SJSA1 (cell line): ENCODE data around the gene MARCHF9. TPM values are rescaled to one million over a fixed set of nuclear protein-coding genes. Genes with fewer than 3 reads are reported as not detected.
A peak's percentile ranks its signal among the peaks of the same experiment; 100 is the strongest.
"Not testable (repeated sequence)": the region's sequence is repeated elsewhere in the genome, so short reads cannot be mapped to it uniquely, and the experiment has no call there.

Experiments
- DNase-seq, 2 experiments: peaks; one replicate each; pipeline ENCODE4 v3.0.0-alpha.2; 2015 to 2020; ENCODE audit warnings: low spot score in 2 of 2, low read depth in 1 of 2
- H3K27ac ChIP-seq: fragments of 250-450 bp; sonication (Bioruptor Pico); 2 replicates; pipeline ENCODE4 v1.5.1; 2020; ENCODE audit warnings: mild to moderate bottlenecking, moderate library complexity
- H3K27me3 ChIP-seq: fragments of 250-450 bp; sonication (Bioruptor Pico); replicated peaks from 2 replicates; pipeline ENCODE4 v1.5.1; 2020; ENCODE audit warnings: mild to moderate bottlenecking, moderate library complexity
- H3K36me3 ChIP-seq: fragments of 250-450 bp; sonication (Bioruptor Pico); 2 replicates; pipeline ENCODE4 v1.5.1; 2020; ENCODE audit warnings: mild to moderate bottlenecking
- H3K4me1 ChIP-seq: fragments of 250-450 bp; sonication (Bioruptor Pico); replicated peaks from 2 replicates; pipeline ENCODE4 v1.6.1; 2021; ENCODE audit warnings: mild to moderate bottlenecking
- H3K4me3 ChIP-seq: fragments of 250-450 bp; sonication (Bioruptor Pico); 2 replicates; pipeline ENCODE4 v1.5.1; 2020; ENCODE audit warnings: mild to moderate bottlenecking
- H3K9me3 ChIP-seq: fragments of 250-450 bp; sonication (Bioruptor Pico); replicated peaks from 2 replicates; pipeline ENCODE4 v1.5.1; 2020; ENCODE audit warnings: mild to moderate bottlenecking
- total RNA-seq: library from RNA; depleted of rRNA; stranded (reverse); fragments of >200 nt; shearing (Covaris generic); gene quantifications from 2 replicates; pipeline ENCODE4 v1.2.3, GENCODE V29; 2014

Gene MARCHF9
- total RNA-seq, 1 experiment from 2014 or later = 107 TPM

- peaks cover 35% of the 10 kb centered on the region for H3K4me1 ChIP-seq
- peak overlapping the region; percentile 83 for H3K27ac ChIP-seq
- DNase-seq = no peak
- peaks cover 13% of the 10 kb centered on the region for H3K27me3 ChIP-seq
- peak overlapping the region; percentile 57 for H3K4me3 ChIP-seq
- peaks cover 4% of the 10 kb centered on the region for H3K9me3 ChIP-seq
- H3K36me3 ChIP-seq = peaks cover 75% of the 10 kb centered on the region
Measured at GRCh38 chr12:57771236-57771872, 16.5 kb downstream of the MARCHF9 start.

- Histone ChIP-seq H3K4me1 (peaks cover 29% of the 10 kb centered on the region), H3K36me3 (peaks cover 73% of the 10 kb centered on the region), H3K9me3 (no peaks in the 10 kb centered on the region), H3K27me3 (peaks cover 7% of the 10 kb centered on the region), H3K27ac (peak within 1 kb of the TSS; percentile 83), H3K4me3 (peak within 1 kb of the TSS; percentile 57)
- DNase-seq = peak in 1 of 2 experiments; percentile 100
Measured at GRCh38 chr12:57771873-57772428, 17.0 kb downstream of the MARCHF9 start, which contains the start of gene METTL1. Gene METTL1, minus strand, starts transcription at chr12:57772105. Its CDS starts 22 bp downstream, at chr12:57772083.

DNA sequence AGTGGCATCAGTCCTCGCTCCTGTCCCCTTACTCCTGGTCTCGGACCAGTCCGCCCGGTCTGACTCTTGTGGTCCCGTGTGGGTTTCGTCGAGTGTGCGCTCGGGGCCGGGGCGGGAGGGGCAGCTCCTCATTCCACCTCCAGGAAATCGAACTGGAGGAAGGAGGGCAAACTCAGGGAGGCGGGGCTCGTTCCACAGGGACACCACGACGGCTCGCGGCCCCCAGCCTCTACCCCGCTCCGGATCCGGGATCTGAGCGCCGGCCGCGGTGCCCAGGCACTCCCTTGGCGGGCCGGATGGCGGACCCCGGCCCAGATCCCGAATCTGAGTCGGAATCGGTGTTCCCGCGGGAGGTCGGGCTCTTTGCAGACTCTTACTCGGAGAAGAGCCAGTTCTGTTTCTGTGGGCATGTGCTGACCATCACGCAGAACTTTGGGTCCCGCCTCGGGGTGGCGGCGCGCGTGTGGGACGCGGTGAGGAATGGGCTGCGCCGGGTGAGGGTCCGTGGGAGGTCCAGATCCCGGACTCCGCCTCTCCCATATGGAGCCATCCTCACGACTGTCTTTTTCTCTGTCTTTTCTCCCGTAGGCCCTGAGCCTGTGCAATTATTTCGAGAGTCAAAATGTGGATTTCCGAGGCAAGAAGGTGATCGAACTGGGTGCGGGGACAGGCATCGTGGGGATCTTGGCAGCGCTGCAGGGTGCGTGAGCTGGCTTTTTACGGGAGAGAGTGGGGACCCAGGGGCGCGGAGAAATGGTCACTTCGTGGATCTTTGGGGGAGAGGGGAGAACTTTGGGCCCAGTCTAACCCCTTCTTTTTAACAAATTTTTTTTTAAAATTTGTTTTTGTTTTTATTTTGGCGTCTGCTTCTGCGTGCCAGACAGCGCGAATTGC, 17.8 kb downstream of the MARCHF9 start, which contains the start of gene EEF1AKMT3:
Gene EEF1AKMT3 (plus strand): TSS at position 186 of the 894 bp plus-strand sequence. CDS start 111 bp downstream, at position 297.
- no peak for DNase-seq
- Histone ChIP-seq H3K4me3 (peak within 1 kb of the TSS; percentile 57), H3K27me3 (no peaks in the 10 kb centered on the region), H3K27ac (peak within 1 kb of the TSS; percentile 83), H3K36me3 (peaks cover 74% of the 10 kb centered on the region), H3K4me1 (peaks cover 25% of the 10 kb centered on the region), H3K9me3 (no peaks in the 10 kb centered on the region)

- not testable (repeated sequence) for H3K27me3 ChIP-seq, H3K27ac ChIP-seq, H3K4me3 ChIP-seq, DNase-seq, H3K9me3 ChIP-seq
- Histone ChIP-seq H3K4me1 (peaks cover 25% of the 10 kb centered on the region), H3K36me3 (peaks cover 60% of the 10 kb centered on the region)
Measured at GRCh38 chr12:57774634-57775033, 19.7 kb downstream of the MARCHF9 start.

GRCh38 chr12:57775044-57775443, 20.1 kb downstream of the MARCHF9 start:
- Histone ChIP-seq H3K9me3 (no peaks in the 10 kb centered on the region), H3K36me3 (peaks cover 60% of the 10 kb centered on the region), H3K4me1 (peaks cover 25% of the 10 kb centered on the region), H3K27ac (no peak overlapping the region), H3K4me3 (no peak overlapping the region), H3K27me3 (no peaks in the 10 kb centered on the region)
- peak; percentile 65 to 80 for DNase-seq

GRCh38 chr12:57775563-57776246, 20.8 kb downstream of the MARCHF9 start:
- no peak overlapping the region for H3K4me3 ChIP-seq
- H3K4me1 ChIP-seq = peaks cover 24% of the 10 kb centered on the region
- no peak overlapping the region for H3K27ac ChIP-seq
- H3K36me3 ChIP-seq = peaks cover 60% of the 10 kb centered on the region
- DNase-seq = peak; percentile 71 to 79
- no peaks in the 10 kb centered on the region for H3K27me3 ChIP-seq
- H3K9me3 ChIP-seq = no peaks in the 10 kb centered on the region

DNA sequence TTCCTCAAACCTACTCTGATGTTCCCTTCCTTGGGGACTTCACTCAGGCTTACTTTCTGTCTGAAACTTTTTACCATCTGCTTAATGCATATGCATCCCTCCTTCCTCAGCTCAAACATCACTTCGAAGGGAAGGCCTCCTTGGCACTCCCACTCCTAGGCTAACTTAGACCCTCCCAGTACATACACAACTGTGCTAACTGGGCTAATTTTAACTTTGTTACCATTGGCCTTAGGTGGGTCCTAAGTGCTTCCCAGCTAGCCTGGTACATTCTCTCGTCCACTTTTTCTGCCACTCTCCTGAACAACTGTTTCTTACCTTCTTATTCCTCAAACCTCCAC, 21.3 kb downstream of the MARCHF9 start:
- H3K27ac ChIP-seq = no peak overlapping the region
- no peaks in the 10 kb centered on the region for H3K9me3 ChIP-seq
- H3K27me3 ChIP-seq = no peaks in the 10 kb centered on the region
- peaks cover 57% of the 10 kb centered on the region for H3K36me3 ChIP-seq
- H3K4me1 ChIP-seq = peaks cover 19% of the 10 kb centered on the region
- no peak overlapping the region for H3K4me3 ChIP-seq
- DNase-seq = peak; percentile 71 to 79

DNA sequence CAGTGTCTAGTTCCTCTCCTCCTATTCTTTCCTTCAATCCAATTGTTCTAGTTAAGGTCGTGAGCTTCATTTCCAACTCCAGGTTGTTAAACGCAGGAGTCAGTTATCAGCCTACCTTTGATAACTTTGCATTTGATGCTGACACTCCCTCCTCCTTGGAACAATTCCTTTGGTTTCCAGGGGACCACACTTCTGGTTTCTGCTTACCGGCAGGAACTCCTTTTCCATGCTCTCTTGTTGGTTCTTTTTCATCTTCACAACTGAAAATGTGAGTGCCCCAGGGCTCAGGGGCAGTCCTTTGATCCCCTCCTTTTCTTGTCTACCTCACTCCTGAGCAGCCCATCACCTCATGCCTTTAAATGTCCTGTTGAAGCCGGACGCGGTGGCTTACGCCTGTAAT, 22.5 kb downstream of the MARCHF9 start:
- peak; percentile 64 to 82 for DNase-seq
- no peaks in the 10 kb centered on the region for H3K9me3 ChIP-seq
- no peaks in the 10 kb centered on the region for H3K27me3 ChIP-seq
- H3K36me3 ChIP-seq = peaks cover 67% of the 10 kb centered on the region
- no peak overlapping the region for H3K27ac ChIP-seq
- H3K4me3 ChIP-seq = no peak overlapping the region
- H3K4me1 ChIP-seq = peaks cover 17% of the 10 kb centered on the region

DNA sequence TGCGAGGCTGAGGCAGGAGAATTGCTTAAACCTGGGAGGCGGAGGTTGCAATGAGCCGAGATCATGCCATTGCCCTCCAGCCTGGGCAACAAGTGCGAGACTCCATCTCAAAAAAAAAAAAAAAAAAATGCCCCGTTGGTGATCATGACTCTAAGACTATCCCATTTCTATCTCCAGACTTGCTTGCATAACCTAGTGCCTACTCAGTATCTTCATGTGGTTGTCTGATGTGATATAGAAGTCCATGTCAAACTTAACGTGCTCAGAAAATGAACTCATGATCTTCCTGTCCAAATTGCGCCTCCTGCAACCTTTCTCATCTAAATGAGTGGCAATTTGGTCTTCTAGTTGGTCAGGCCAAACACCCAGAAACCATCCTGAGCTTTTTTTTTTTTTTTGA, 23.0 kb downstream of the MARCHF9 start:
- peak in 1 of 2 experiments; percentile 64 for DNase-seq
- peaks cover 66% of the 10 kb centered on the region for H3K36me3 ChIP-seq
- H3K4me1 ChIP-seq = peaks cover 14% of the 10 kb centered on the region
- H3K4me3 ChIP-seq = no peak overlapping the region
- no peaks in the 10 kb centered on the region for H3K27me3 ChIP-seq
- no peaks in the 10 kb centered on the region for H3K9me3 ChIP-seq
- no peak overlapping the region for H3K27ac ChIP-seq

DNA sequence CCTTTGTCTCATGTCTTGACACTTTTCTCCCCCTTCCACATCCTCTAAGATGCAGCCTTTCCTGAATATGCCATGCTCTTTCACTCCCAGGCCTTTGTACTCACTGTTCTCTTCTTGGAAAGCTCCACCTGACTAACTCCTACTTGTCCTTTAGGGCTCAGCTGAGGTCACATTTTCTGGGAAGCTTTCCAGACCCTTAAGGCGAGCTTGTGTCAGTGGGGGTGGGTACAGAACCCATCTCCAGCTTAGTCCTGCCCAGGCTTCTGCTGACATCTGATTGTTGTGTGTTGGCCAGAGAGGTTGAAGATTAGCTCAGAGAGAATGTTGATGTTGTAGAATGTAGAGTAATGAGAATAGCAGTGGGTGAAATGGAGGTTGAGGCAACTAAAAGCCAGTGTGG, 24.8 kb downstream of the MARCHF9 start:
- Histone ChIP-seq H3K4me3 (no peak overlapping the region), H3K36me3 (peaks cover 67% of the 10 kb centered on the region), H3K27me3 (no peaks in the 10 kb centered on the region), H3K27ac (no peak overlapping the region), H3K9me3 (no peaks in the 10 kb centered on the region), H3K4me1 (peaks cover 16% of the 10 kb centered on the region)
- DNase-seq = peak; percentile 68 to 83

GRCh38 chr12:57780284-57780897, 25.5 kb downstream of the MARCHF9 start:
- no peaks in the 10 kb centered on the region for H3K9me3 ChIP-seq
- peak; percentile 71 to 83 for DNase-seq
- peaks cover 71% of the 10 kb centered on the region for H3K36me3 ChIP-seq
- no peak overlapping the region for H3K4me3 ChIP-seq
- H3K27ac ChIP-seq = no peak overlapping the region
- H3K27me3 ChIP-seq = no peaks in the 10 kb centered on the region
- peaks cover 16% of the 10 kb centered on the region for H3K4me1 ChIP-seq

- H3K4me1 ChIP-seq = peaks cover 16% of the 10 kb centered on the region
- H3K27me3 ChIP-seq = no peaks in the 10 kb centered on the region
- H3K9me3 ChIP-seq = no peaks in the 10 kb centered on the region
- no peak overlapping the region for H3K27ac ChIP-seq
- H3K4me3 ChIP-seq = no peak overlapping the region
- DNase-seq = peak in 1 of 2 experiments; percentile 65
- peaks cover 71% of the 10 kb centered on the region for H3K36me3 ChIP-seq
Measured at GRCh38 chr12:57781244-57781643, 26.3 kb downstream of the MARCHF9 start.

GRCh38 chr12:57781801-57782200, 26.9 kb downstream of the MARCHF9 start:
- Histone ChIP-seq H3K27me3 (no peaks in the 10 kb centered on the region), H3K36me3 (peaks cover 73% of the 10 kb centered on the region), H3K9me3 (no peaks in the 10 kb centered on the region), H3K27ac (no peak overlapping the region), H3K4me3 (no peak overlapping the region), H3K4me1 (peaks cover 16% of the 10 kb centered on the region)
- peak in 1 of 2 experiments; percentile 74 for DNase-seq
